Colonic mucosa (tissue), 4 donors: ENCODE results near the gene RPL11. TPM values are rescaled to one million over a fixed set of nuclear protein-coding genes. Genes with fewer than 3 reads are reported as not detected.

Experiments
- DNase-seq: peaks from one replicate; pipeline ENCODE4 v3.0.0-alpha.2; 2020
- H3K27ac ChIP-seq: fragments of 200-600 bp; one replicate; pipeline ENCODE4 v1.8.0; 2021
- H3K27me3 ChIP-seq: fragments of 200-600 bp; one replicate; pipeline ENCODE4 v1.8.0; 2021
- H3K36me3 ChIP-seq: fragments of 200-600 bp; one replicate; pipeline ENCODE4 v1.8.0; 2021
- H3K4me1 ChIP-seq: fragments of 200-600 bp; one replicate; pipeline ENCODE4 v1.8.0; 2021; ENCODE audit warnings: mild to moderate bottlenecking
- H3K4me3 ChIP-seq: fragments of 200-600 bp; one replicate; pipeline ENCODE4 v1.8.0; 2021
- H3K9ac ChIP-seq, 2 donors: one replicate each; pipeline ENCODE4 v1.7.0; 2013; ENCODE audit warnings: control low read depth in 2 of 2, low read depth in 2 of 2, low read length in 2 of 2
- H3K9me3 ChIP-seq: fragments of 200-600 bp; one replicate; pipeline ENCODE4 v1.8.0; 2021
- intact Hi-C: fragments of 100-400 bp; cut with DNase I; formaldehyde crosslinking; loops from one replicate; pipeline ENCODE4 v1.14.1; 2022
- total RNA-seq, 2 donors: library from RNA; stranded (reverse); fragmentation: NEBNext Ultra II Directional in 1 of 2; extraction: Animal tissue kit (Norgen Biotek cat#: 25700) in 1 of 2; gene quantifications; one replicate each; pipeline ENCODE4 v1.2.1, GENCODE V29; 2021
- TF ChIP-seq, protein P1 (sequence below): fragments of 200-600 bp; IDR thresholded peaks from one replicate; pipeline ENCODE4 v1.8.0; 2022; ENCODE audit warnings: antibody characterized with exemption, mild to moderate bottlenecking
- donor health status: healthy.
- donor health status: DM: no; HTN: no; CAD: no.
- donor health status: DM: no; HTN: no; CAD: no.

Gene RPL11
- total RNA-seq, result 100 to 1,000 TPM; 871 to 897 TPM

DNA sequence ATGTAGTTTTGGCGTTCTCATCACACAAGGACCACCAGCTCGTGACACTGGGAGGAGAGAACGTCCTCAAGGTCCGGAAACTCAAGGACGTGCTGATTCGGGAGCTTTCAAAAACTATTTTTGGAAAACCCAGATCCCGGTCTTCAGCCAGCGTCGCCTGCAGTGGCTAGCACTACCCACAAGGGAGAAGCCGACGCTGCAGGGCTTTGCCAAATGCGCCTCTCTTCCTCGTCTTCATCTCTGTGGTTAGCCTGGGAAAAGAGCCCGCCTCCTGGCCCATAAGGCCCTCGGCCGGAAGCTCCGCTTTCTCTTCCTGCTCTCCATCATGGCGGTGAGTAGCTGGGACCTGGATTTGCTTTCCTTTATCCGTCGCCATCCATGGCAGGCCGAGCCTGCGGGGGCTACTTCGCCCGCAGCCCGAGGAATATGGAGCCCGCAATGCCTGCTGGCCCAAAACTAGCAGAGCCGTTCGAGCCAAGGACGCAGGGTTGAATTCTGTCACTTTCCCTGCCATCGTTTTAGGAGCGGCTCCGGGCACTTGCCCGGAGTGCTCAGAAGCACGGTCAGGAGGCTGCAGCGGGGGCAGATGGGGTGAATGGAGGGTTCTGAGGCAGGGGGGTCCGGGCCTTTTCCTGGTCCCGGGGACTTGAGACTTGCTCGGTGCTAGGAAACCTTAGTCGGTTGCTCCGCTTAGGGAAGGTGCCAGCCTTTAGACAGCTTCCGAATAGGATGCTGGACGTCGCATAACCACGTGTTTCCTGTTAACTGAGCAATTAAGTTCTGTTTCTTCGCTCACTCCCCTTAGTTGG, at the start of gene RPL11:
Gene RPL11 (plus strand): TSS at position 308 of the 809 bp plus-strand sequence. CDS start 18 bp downstream, at position 326.
- Histone ChIP-seq H3K27me3 (no peaks in the 10 kb centered on the region), H3K27ac (peak within 1 kb of the TSS; percentile 68), H3K4me1 (peaks cover 6% of the 10 kb centered on the region), H3K4me3 (peak within 1 kb of the TSS; percentile 70), H3K36me3 (peaks cover 22% of the 10 kb centered on the region), H3K9ac (peak within 1 kb of the TSS; percentile 86 to 91), H3K9me3 (no peaks in the 10 kb centered on the region)
- TF ChIP-seq, protein P1, sequence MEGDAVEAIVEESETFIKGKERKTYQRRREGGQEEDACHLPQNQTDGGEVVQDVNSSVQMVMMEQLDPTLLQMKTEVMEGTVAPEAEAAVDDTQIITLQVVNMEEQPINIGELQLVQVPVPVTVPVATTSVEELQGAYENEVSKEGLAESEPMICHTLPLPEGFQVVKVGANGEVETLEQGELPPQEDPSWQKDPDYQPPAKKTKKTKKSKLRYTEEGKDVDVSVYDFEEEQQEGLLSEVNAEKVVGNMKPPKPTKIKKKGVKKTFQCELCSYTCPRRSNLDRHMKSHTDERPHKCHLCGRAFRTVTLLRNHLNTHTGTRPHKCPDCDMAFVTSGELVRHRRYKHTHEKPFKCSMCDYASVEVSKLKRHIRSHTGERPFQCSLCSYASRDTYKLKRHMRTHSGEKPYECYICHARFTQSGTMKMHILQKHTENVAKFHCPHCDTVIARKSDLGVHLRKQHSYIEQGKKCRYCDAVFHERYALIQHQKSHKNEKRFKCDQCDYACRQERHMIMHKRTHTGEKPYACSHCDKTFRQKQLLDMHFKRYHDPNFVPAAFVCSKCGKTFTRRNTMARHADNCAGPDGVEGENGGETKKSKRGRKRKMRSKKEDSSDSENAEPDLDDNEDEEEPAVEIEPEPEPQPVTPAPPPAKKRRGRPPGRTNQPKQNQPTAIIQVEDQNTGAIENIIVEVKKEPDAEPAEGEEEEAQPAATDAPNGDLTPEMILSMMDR, result peak; percentile 86
- intact Hi-C loops, result loop anchor here (2.0 kb wide), 1 partner anchor 51 kb away; the partner anchor contains the start of gene ELOA
- peak; percentile 93 for DNase-seq

- intact Hi-C loops, result no loop called here
- DNase-seq, result no peak
- Histone ChIP-seq H3K4me1 (no peaks in the 10 kb centered on the region), H3K4me3 (no peak overlapping the region), H3K27me3 (no peaks in the 10 kb centered on the region), H3K9ac (no peak overlapping the region), H3K27ac (no peak overlapping the region), H3K9me3 (no peaks in the 10 kb centered on the region), H3K36me3 (no peaks in the 10 kb centered on the region)
- TF ChIP-seq, protein P1, result no peak
These were observed 47.7 kb upstream of the RPL11 start for GRCh38 chr1:23643736-23644554.

GRCh38 chr1:23644555-23644866, 47.1 kb upstream of the RPL11 start:
- Histone ChIP-seq H3K27me3 (no peaks in the 10 kb centered on the region), H3K4me1 (no peaks in the 10 kb centered on the region), H3K9me3 (no peaks in the 10 kb centered on the region), H3K9ac (no peak overlapping the region), H3K36me3 (no peaks in the 10 kb centered on the region), H3K27ac (no peak overlapping the region), H3K4me3 (no peak overlapping the region)
- TF ChIP-seq, protein P1, result no peak
- no peak for DNase-seq
- intact Hi-C loops, result no loop called here

- no peak overlapping the region for H3K9ac ChIP-seq
- H3K4me1 ChIP-seq, result no peaks in the 10 kb centered on the region
- H3K36me3 ChIP-seq, result no peaks in the 10 kb centered on the region
- TF ChIP-seq, protein P1, result no peak
- H3K4me3 ChIP-seq, result no peak overlapping the region
- no peak overlapping the region for H3K27ac ChIP-seq
- no peaks in the 10 kb centered on the region for H3K9me3 ChIP-seq
- intact Hi-C loops, result no loop called here
- no peak for DNase-seq
- no peaks in the 10 kb centered on the region for H3K27me3 ChIP-seq
These were observed 46.3 kb upstream of the RPL11 start for GRCh38 chr1:23645338-23645737.

- TF ChIP-seq, protein P1, result no peak
- Histone ChIP-seq H3K27me3 (no peaks in the 10 kb centered on the region), H3K9ac (no peak overlapping the region), H3K27ac (no peak overlapping the region), H3K36me3 (no peaks in the 10 kb centered on the region), H3K4me1 (no peaks in the 10 kb centered on the region), H3K9me3 (no peaks in the 10 kb centered on the region), H3K4me3 (no peak overlapping the region)
- intact Hi-C loops, result no loop called here
- no peak for DNase-seq
These were observed 45.5 kb upstream of the RPL11 start for GRCh38 chr1:23646091-23646490.
